Osteocyte (in vitro differentiated cells): Measurements from ENCODE around the gene CDH4. TPM values are rescaled to one million over a fixed set of nuclear protein-coding genes. Genes with fewer than 3 reads are reported as not detected.

Experiments used
- DNase-seq: peaks from one replicate; pipeline ENCODE4 v3.0.0; 2021; ENCODE audit warnings: mixed read lengths; ENCODE audit not compliant: unreplicated experiment; ENCODE audit errors: extremely low spot score
- H3K27ac Mint-ChIP-seq: one replicate; pipeline ENCODE4 v1.8.0; 2021; ENCODE audit warnings: mild to moderate bottlenecking, mixed read lengths; ENCODE audit not compliant: unreplicated experiment
- H3K27me3 Mint-ChIP-seq: one replicate; pipeline ENCODE4 v1.8.0; 2021; ENCODE audit warnings: mixed read lengths; ENCODE audit not compliant: unreplicated experiment
- H3K36me3 Mint-ChIP-seq: one replicate; pipeline ENCODE4 v1.8.0; 2021; ENCODE audit warnings: mixed read lengths; ENCODE audit not compliant: unreplicated experiment
- H3K4me1 Mint-ChIP-seq: one replicate; pipeline ENCODE4 v1.8.0; 2021; ENCODE audit warnings: mixed read lengths; ENCODE audit not compliant: unreplicated experiment
- H3K4me3 Mint-ChIP-seq: one replicate; pipeline ENCODE4 v1.8.0; 2021; ENCODE audit warnings: mild to moderate bottlenecking, moderate library complexity, mixed read lengths; ENCODE audit not compliant: unreplicated experiment
- H3K9me3 Mint-ChIP-seq: one replicate; pipeline ENCODE4 v1.8.0; 2021; ENCODE audit warnings: mixed read lengths; ENCODE audit not compliant: unreplicated experiment
- CTCF ChIP-seq: fragments of 200-600 bp; sonication (generic); IDR thresholded peaks from 2 replicates; pipeline ENCODE4 v1.5.0; 2021; ENCODE audit warnings: antibody characterized with exemption, mild to moderate bottlenecking, moderate library complexity
- total RNA-seq: library from RNA; stranded (reverse); gene quantifications from 2 replicates; pipeline ENCODE4 v1.2.1, GENCODE V29; 2021

The CDH4 gene
- total RNA-seq, 1 donor from 2014 or later, result 1.3 TPM

DNA sequence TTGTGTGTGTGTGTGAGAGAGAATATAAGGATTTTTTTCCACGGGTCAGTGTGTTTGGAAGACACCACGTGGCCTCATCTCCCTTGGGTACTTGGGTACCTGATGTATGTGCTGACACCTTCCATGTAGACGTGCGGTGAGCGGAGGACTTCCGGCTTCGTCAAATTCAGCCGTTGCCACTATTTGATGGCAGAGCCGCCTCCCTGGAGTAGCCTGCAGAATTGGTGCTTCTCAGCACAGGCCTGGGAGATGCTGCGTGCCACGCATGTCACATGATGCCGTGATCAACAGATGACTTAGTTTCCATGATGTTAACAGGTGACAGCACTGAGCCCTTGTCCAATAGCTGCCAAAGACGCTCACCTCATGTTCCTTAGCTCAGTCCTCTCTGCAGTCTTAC, 69.4 kb downstream of the CDH4 start:
- H3K36me3 Mint-ChIP-seq, result no peaks in the 10 kb centered on the region
- H3K27me3 Mint-ChIP-seq, result no peaks in the 10 kb centered on the region
- DNase-seq, result no peak
- no peaks in the 10 kb centered on the region for H3K9me3 Mint-ChIP-seq
- H3K4me3 Mint-ChIP-seq, result no peak overlapping the region
- no peak for TF ChIP-seq CTCF
- H3K27ac Mint-ChIP-seq, result no peak overlapping the region
- no peaks in the 10 kb centered on the region for H3K4me1 Mint-ChIP-seq

DNA sequence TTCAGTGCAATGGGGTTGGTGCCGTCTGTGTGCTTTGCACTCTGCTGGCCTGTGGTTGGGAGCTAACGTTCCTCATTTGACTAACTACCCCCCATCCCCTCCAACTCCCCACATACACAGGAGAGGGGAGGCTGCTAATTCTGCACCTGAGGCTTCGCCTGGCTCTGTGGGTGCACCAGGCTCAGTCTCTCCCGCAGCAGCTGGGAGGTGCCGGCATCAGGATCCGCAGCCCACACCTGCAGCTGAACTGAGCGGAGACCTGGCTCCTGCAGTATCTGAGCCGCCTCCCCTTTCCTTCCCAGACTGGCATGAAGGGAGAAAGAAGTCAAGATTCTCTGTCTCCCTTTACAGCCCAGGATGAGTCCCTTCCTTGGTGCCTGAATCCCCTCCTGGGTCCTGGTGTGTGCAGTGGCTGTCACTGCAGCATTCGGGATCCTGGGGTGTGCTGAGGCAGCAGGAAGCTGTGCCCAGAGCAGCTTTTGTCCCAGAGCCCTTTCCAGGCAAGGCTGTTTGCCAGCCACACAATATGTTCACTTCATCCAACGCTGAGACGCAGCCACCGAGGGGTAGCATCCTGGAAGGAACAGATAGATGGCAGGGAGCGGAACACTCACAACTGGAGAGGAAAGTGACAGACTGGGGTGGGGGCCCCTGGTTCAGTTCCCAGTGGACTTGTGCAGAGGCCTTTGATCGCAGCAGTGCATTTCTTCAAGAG, 70.2 kb downstream of the CDH4 start:
- H3K4me1 Mint-ChIP-seq, result no peaks in the 10 kb centered on the region
- H3K4me3 Mint-ChIP-seq, result no peak overlapping the region
- no peak overlapping the region for H3K27ac Mint-ChIP-seq
- no peaks in the 10 kb centered on the region for H3K27me3 Mint-ChIP-seq
- H3K9me3 Mint-ChIP-seq, result no peaks in the 10 kb centered on the region
- TF ChIP-seq CTCF, result no peak
- H3K36me3 Mint-ChIP-seq, result no peaks in the 10 kb centered on the region
- DNase-seq, result no peak

- DNase-seq, result no peak
- Mint-ChIP-seq H3K4me3 (no peak overlapping the region), H3K27ac (no peak overlapping the region), H3K4me1 (no peaks in the 10 kb centered on the region), H3K27me3 (no peaks in the 10 kb centered on the region), H3K9me3 (no peaks in the 10 kb centered on the region), H3K36me3 (no peaks in the 10 kb centered on the region)
- TF ChIP-seq CTCF, result no peak
These were observed 72.8 kb downstream of the CDH4 start for GRCh38 chr20:61324906-61325305.

- no peak for DNase-seq
- no peaks in the 10 kb centered on the region for H3K36me3 Mint-ChIP-seq
- H3K27ac Mint-ChIP-seq, result no peak overlapping the region
- no peaks in the 10 kb centered on the region for H3K4me1 Mint-ChIP-seq
- no peak for TF ChIP-seq CTCF
- no peak overlapping the region for H3K4me3 Mint-ChIP-seq
- no peaks in the 10 kb centered on the region for H3K9me3 Mint-ChIP-seq
- no peaks in the 10 kb centered on the region for H3K27me3 Mint-ChIP-seq
These were observed 73.7 kb downstream of the CDH4 start for GRCh38 chr20:61325718-61326117.

DNA sequence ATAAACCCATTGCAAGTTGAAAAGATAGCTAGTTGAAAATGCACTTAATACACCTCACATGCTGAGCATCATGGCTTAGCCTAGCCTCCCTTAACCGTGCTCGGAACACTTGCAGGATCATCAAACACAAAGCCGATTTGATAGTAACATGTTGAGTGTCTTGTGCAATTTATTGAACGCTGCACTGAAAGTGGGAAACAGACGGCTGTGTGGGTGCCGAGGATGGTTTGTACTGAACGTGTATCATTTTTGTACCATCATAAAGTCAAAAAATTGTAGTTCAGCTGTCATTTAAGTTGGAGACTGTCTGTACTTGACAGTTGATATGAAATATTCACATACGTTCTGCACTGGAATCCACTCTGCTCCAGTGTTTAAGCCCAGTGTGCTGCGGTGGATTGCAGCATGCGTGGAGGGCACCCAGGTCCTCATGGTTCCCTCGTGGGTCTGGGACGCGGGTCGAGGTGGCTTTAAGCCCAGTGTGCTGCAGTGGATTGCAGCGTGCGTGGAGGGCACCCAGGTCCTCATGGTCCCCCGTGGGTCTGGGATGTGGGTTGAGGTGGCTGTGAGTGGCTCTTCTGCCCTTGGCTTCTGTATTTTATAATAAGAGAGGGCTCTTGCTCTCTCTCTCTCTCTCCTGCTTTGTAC, 77.0 kb downstream of the CDH4 start:
- no peaks in the 10 kb centered on the region for H3K9me3 Mint-ChIP-seq
- no peaks in the 10 kb centered on the region for H3K27me3 Mint-ChIP-seq
- no peak for DNase-seq
- H3K4me3 Mint-ChIP-seq, result no peak overlapping the region
- no peaks in the 10 kb centered on the region for H3K4me1 Mint-ChIP-seq
- H3K36me3 Mint-ChIP-seq, result no peaks in the 10 kb centered on the region
- no peak for TF ChIP-seq CTCF
- H3K27ac Mint-ChIP-seq, result no peak overlapping the region
